SK-N-SH treated with all-trans-retinoic acid at 6 μM for 48 hours (cell line): ENCODE measurements around the gene RPLP2.

Experiments used
- CREB5 ChIP-seq: fragments of 250-450 bp; sonication (Bioruptor Pico); IDR thresholded peaks from 2 replicates; pipeline ENCODE4 v1.5.1; 2020; ENCODE audit warnings: low read depth, mild to moderate bottlenecking, moderate library complexity
- CSDC2 ChIP-seq: fragments of 250-450 bp; sonication (Bioruptor Pico); IDR thresholded peaks from 2 replicates; pipeline ENCODE4 v1.5.0; 2020; ENCODE audit warnings: mild to moderate bottlenecking, moderate library complexity
- ISL1 ChIP-seq: fragments of 250-450 bp; sonication (Bioruptor Pico); IDR thresholded peaks from 2 replicates; pipeline ENCODE4 v2.1.2; 2022; ENCODE audit warnings: mild to moderate bottlenecking, moderate library complexity
- OSR1 ChIP-seq: fragments of 250-450 bp; sonication (Bioruptor Pico); IDR thresholded peaks from 2 replicates; pipeline ENCODE4 v1.8.0; 2022; ENCODE audit warnings: moderate library complexity, mild to moderate bottlenecking, inconsistent platforms
- PATZ1 ChIP-seq: fragments of 250-450 bp; sonication (Bioruptor Pico); IDR thresholded peaks from 2 replicates; pipeline ENCODE4 v1.8.0; 2020; ENCODE audit warnings: mild to moderate bottlenecking, moderate library complexity, borderline replicate concordance
- RARB ChIP-seq: fragments of 250-450 bp; sonication (Bioruptor Pico); IDR thresholded peaks from 2 replicates; pipeline ENCODE4 v1.8.0; 2021; ENCODE audit warnings: mild to moderate bottlenecking, moderate library complexity
- TCF4 ChIP-seq: fragments of 250-450 bp; sonication (Bioruptor Pico); IDR thresholded peaks from 2 replicates; pipeline ENCODE4 v1.8.0; 2021; ENCODE audit warnings: mild to moderate bottlenecking, moderate library complexity, borderline replicate concordance
- TOX ChIP-seq: fragments of 250-450 bp; sonication (Bioruptor Pico); IDR thresholded peaks from 2 replicates; pipeline ENCODE4 v1.8.0; 2021; ENCODE audit warnings: mild to moderate bottlenecking, moderate library complexity, borderline replicate concordance
- ZC3H10 ChIP-seq: fragments of 250-450 bp; sonication (Bioruptor Pico); IDR thresholded peaks from 2 replicates; pipeline ENCODE4 v1.5.1; 2021; ENCODE audit warnings: mild to moderate bottlenecking, moderate library complexity
- ZFP3 ChIP-seq: fragments of 250-450 bp; sonication (Bioruptor Pico); IDR thresholded peaks from 2 replicates; pipeline ENCODE4 v1.5.0; 2020; ENCODE audit warnings: mild to moderate bottlenecking, moderate library complexity
- ZNF565 ChIP-seq: fragments of 450-650 bp; formaldehyde crosslinking; conservative IDR thresholded peaks from 2 replicates; pipeline ENCODE4 v1.5.0; 2020; ENCODE audit warnings: low read depth, mild to moderate bottlenecking, moderate library complexity
- ZNF70 ChIP-seq: fragments of 450-650 bp; formaldehyde crosslinking; IDR thresholded peaks from 2 replicates; pipeline ENCODE4 v1.5.0; 2020; ENCODE audit warnings: mild to moderate bottlenecking, moderate library complexity

- TF ChIP-seq ZFP3 (CRISPR knock-in tag) (no peak), RARB (CRISPR knock-in tag) (no peak), OSR1 (no peak), TCF4 (CRISPR knock-in tag) (no peak), ZNF70 (no peak), ISL1 (CRISPR knock-in tag) (no peak), TOX (no peak), CREB5 (CRISPR knock-in tag) (no peak), ZNF565 (CRISPR knock-in tag) (no peak), CSDC2 (CRISPR knock-in tag) (no peak), PATZ1 (no peak), ZC3H10 (no peak)
Measured at GRCh38 chr11:842370-843002, 32.7 kb downstream of the RPLP2 start, which contains the start of the genes POLR2L and TSPAN4.
